Placental epithelial cell (primary cell): ENCODE measurements around the gene LCE1D. TPM values are rescaled to one million over a fixed set of nuclear protein-coding genes. Genes with fewer than 3 reads are reported as not detected.

Experiments used
- total RNA-seq: library from RNA; depleted of rRNA; stranded (reverse); fragments of >200 nt; gene quantifications from 2 replicates; pipeline ENCODE4 v1.2.3, GENCODE V29; 2012

Gene LCE1D
- total RNA-seq, result not detected in 2 replicates

GRCh38 chr1:152796421-152796820 is at the start of gene LCE1D:
TSS of gene LCE1D (plus strand) at chr1:152796721. CDS start at chr1:152797795, 1,074 bp downstream.

GRCh38 chr1:152757747-152758146 is 38.8 kb upstream of the LCE1D start, which contains the start of gene KPRP:
TSS of gene KPRP (plus strand) at chr1:152758025. CDS start at chr1:152759589, 1,564 bp downstream.

GRCh38 chr1:152774875-152775274 is 21.6 kb upstream of the LCE1D start, which contains the start of gene LCE1F:
TSS of gene LCE1F (plus strand) at chr1:152775140. CDS start at chr1:152776372, 1,232 bp downstream.

GRCh38 chr1:152786077-152786476 is 10.4 kb upstream of the LCE1D start, which contains the start of gene LCE1E:
TSS of gene LCE1E (plus strand) at chr1:152786257. CDS start at chr1:152787300, 1,043 bp downstream.

GRCh38 chr1:152806576-152806975 is 10.1 kb downstream of the LCE1D start, which contains the start of gene LCE1C:
TSS of gene LCE1C (minus strand) at chr1:152806651. CDS start at chr1:152805478, 1,173 bp downstream.

GRCh38 chr1:152811671-152812070 is 15.2 kb downstream of the LCE1D start, which contains the start of gene LCE1B:
TSS of gene LCE1B (plus strand) at chr1:152811971. CDS start at chr1:152812447, 476 bp downstream.

GRCh38 chr1:152827173-152827572 is 30.7 kb downstream of the LCE1D start, which contains the start of gene LCE1A:
TSS of gene LCE1A (plus strand) at chr1:152827473. CDS start at chr1:152827473, 0 bp downstream.

GRCh38 chr1:152842556-152842955 is 46.0 kb downstream of the LCE1D start, which contains the start of gene LCE6A:
TSS of gene LCE6A (plus strand) at chr1:152842856. CDS start at chr1:152843521, 665 bp downstream.

Other genes starting within 250 kb of the LCE1D start
- not detected in 2 replicates for gene LCE3E, start 229.9 kb upstream of the LCE1D start, total RNA-seq
- not detected in 2 replicates for gene LCE3D, start 216.2 kb upstream of the LCE1D start, total RNA-seq
- not detected in 2 replicates for gene LCE3C, start 196.5 kb upstream of the LCE1D start, total RNA-seq
- gene LCE3B, start 182.9 kb upstream of the LCE1D start, total RNA-seq, result not detected in 2 replicates
- gene LCE3A, start 173.6 kb upstream of the LCE1D start, total RNA-seq, result not detected in 2 replicates
- gene LCE2D, start 133.3 kb upstream of the LCE1D start, total RNA-seq, result not detected in 2 replicates
- not detected in 2 replicates for gene LCE2C, start 121.4 kb upstream of the LCE1D start, total RNA-seq
- gene LCE2B, start 110.6 kb upstream of the LCE1D start, total RNA-seq, result not detected in 2 replicates
- gene LCE2A, start 98.4 kb upstream of the LCE1D start, total RNA-seq, result 0.79 TPM in 1 of 2 replicates, not detected in the other
- gene LCE4A, start 88.6 kb upstream of the LCE1D start, total RNA-seq, result not detected in 2 replicates
- gene KPRP, start 38.7 kb upstream of the LCE1D start, total RNA-seq, result not detected in 2 replicates
- gene LCE1F, start 21.6 kb upstream of the LCE1D start, total RNA-seq, result not detected in 2 replicates
- not detected in 2 replicates for gene LCE1E, start 10.5 kb upstream of the LCE1D start, total RNA-seq
- not detected in 2 replicates for gene LCE1C, start 9.9 kb downstream of the LCE1D start, total RNA-seq
- not detected in 2 replicates for gene LCE1B, start 15.2 kb downstream of the LCE1D start, total RNA-seq
- not detected in 2 replicates for gene LCE1A, start 30.8 kb downstream of the LCE1D start, total RNA-seq
- not detected in 2 replicates for gene LCE6A, start 46.1 kb downstream of the LCE1D start, total RNA-seq
- gene LCE7A, start 63.3 kb downstream of the LCE1D start, total RNA-seq, result not detected in 2 replicates
- not detected in 2 replicates for gene SMCP, start 81.6 kb downstream of the LCE1D start, total RNA-seq
- gene IVL, start 111.8 kb downstream of the LCE1D start, total RNA-seq, result 0.54 and 0.79 TPM in 2 replicates
- not detected in 2 replicates for gene SPRR5, start 150.5 kb downstream of the LCE1D start, total RNA-seq
- not detected in 2 replicates for gene SPRR4, start 173.9 kb downstream of the LCE1D start, total RNA-seq
- not detected in 2 replicates for gene SPRR1A, start 187.4 kb downstream of the LCE1D start, total RNA-seq
- 1.2 and 1.6 TPM in 2 replicates for gene SPRR3, start 205.0 kb downstream of the LCE1D start, total RNA-seq
- gene SPRR1B, start 234.5 kb downstream of the LCE1D start, total RNA-seq, result not detected in 2 replicates
- not detected in 2 replicates for gene SPRR2D, start 244.4 kb downstream of the LCE1D start, total RNA-seq